ENCODE results near the gene PEX1. TPM values are rescaled to one million over a fixed set of nuclear protein-coding genes. Genes with fewer than 3 reads are reported as not detected.

PEX1 gene
- 5.1 to 6.7 TPM (median 6.0 TPM) in 5 replicates for total RNA-seq (2022; extraction: Qiagen RNA extraction)

DNA sequence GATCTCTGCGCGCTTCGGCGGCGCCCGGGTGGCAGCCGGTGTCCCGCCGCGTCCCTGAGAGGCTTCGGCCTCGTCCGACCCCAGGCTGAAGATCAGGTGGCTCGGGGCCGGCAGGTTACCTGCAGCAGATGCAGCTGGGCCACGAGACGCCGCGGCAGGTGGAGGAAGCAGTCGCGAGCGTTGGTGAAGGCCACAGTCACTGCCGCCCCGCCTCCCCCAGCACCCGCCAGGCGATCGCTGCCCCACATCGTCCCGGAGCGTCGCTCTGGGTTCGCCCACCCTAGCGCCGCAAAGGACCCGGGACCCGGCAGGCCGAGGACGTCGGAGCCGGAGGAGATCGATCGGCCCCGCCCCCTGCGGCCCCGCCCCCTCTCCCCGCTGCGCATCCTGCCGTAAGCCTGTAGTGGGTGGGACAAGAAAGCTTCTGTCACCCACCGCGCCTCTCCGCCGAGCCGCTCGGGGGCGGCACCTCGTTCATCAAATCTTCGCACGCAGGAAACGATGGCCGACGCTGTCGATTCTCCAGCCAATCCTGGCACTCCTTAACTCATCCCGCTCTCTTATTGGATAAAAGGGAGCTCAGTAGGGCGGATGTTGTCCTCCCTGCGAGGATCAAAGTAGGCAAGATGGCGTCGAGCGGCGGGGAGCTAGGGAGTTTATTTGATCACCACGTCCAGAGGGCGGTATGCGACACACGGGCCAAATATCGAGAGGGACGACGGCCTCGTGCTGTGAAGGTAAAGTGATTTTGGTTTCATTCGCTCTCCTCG, at the start of gene PEX1, which contains the start of gene RBM48:
TSS of gene PEX1 (minus strand) at position 333 of the 770 bp plus-strand sequence. CDS start at position 248, 85 bp downstream.
TSS of gene RBM48 (plus strand) at position 608 of the 770 bp plus-strand sequence. CDS start at position 627, 19 bp downstream.

DNA sequence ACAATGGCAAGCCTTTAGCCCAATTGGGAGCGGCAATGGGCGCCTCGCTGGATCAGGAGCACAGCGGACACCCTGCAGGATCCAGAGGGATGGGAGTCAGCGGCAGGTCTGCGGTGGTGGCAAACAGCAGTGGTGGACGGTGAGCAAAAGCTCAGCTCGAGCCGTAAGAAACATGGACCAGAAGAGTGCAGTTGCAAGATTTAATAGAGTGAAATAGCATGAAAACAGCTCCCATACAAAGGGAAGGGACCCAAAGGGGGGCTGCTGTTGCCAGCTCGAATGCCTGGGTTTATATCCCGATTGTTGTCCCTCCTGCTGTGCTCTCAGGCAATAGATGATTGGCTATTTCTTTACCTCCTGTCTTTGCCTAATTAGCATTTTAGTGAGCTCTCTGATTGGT, 50.6 kb downstream of the PEX1 start, which contains the start of gene ERVW-1:
TSS of gene ERVW-1 (minus strand) at position 266 of the 400 bp plus-strand sequence. CDS start 7,565 bp downstream, outside the sequence.

DNA sequence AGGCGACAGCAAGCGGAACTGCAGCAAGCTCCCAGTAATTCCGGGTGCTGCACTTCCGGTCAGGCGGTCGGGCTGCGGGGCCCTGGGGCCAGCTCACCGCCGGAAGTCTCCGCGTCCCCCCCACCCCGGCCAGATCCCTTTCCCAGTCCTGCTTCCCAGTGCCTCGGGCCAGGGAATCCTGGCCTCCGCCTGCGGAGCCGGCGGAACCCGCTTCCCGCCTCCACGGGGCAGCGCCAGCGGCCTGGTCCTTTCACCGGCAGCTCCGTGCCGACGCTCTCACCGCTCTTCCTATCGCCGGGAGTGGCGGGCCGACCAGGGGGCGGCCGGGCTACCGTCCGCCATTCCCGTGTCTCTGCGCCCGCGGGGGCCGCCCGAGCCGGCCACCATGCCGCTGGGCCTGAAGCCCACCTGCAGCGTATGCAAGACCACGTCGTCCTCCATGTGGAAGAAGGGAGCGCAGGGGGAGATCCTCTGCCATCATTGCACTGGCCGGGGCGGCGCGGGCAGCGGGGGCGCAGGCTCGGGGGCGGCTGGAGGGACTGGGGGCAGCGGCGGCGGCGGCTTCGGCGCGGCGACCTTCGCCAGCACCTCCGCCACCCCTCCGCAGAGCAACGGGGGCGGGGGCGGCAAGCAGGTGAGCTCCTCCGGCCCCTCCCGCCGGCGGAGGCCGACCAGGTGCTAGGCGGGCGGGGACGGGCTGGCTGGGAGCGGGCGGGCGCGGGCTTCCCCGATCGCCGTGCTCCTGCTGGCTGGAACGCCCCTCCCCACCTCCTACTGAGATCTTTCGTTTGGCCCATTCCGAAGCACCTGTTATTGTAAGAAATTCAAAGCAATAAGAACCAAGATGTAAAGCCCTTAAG, 80.7 kb downstream of the PEX1 start, which contains the start of gene GATAD1:
TSS of gene GATAD1 (plus strand) at position 138 of the 860 bp plus-strand sequence. CDS start at position 386, 248 bp downstream.

Other genes with a start within 250 kb of the PEX1 start
- gene GATAD1, start 81.0 kb downstream of the PEX1 start, total RNA-seq (2022; extraction: Qiagen RNA extraction), result 16.3 to 18.7 TPM (median 17.3 TPM) in 5 replicates
- 0.04 TPM in 2 of 5 replicates, not detected in the others for gene ERVW-1, start 50.6 kb downstream of the PEX1 start, total RNA-seq (2022; extraction: Qiagen RNA extraction)
- gene RBM48, start 275 bp upstream of the PEX1 start, total RNA-seq (2022; extraction: Qiagen RNA extraction), result 6.3 to 7.1 TPM (median 6.6 TPM) in 5 replicates
- 23.2 to 25.3 TPM (median 24.3 TPM) in 5 replicates for gene FAM133B, start 61.9 kb upstream of the PEX1 start, total RNA-seq (2022; extraction: Qiagen RNA extraction)

Measured in A549 treated with dexamethasone at 1 μM for 4 hours (cell line).